Measurements from ENCODE around the gene NALCN. TPM values are rescaled to one million over a fixed set of nuclear protein-coding genes. Genes with fewer than 3 reads are reported as not detected.

The NALCN gene
- polyA plus RNA-seq, 3 donors = not detected

GRCh38 chr13:101417501-101417900 is 1.2 kb upstream of the NALCN start:
- H3K36me3 ChIP-seq (replicated peaks in 1 of 2; ENCODE audit: control insufficient read depth in 1 of 2, insufficient read depth in 2 of 2, low read length in 2 of 2) = no peaks in the 10 kb centered on the region
- H3K9me3 Mint-ChIP-seq = peaks cover 0 to 8% (median 2%) of the 10 kb centered on the region in 7 donors
- H3K79me2 ChIP-seq (ENCODE audit: insufficient read depth, low read length) = no peaks in the 10 kb centered on the region
- no peaks in the 10 kb centered on the region for H3K4me1 ChIP-seq (ENCODE audit: control insufficient read depth in 1 of 2, insufficient read depth in 2 of 2, low read length in 2 of 2)
- H2AFZ ChIP-seq (ENCODE audit: insufficient read depth, low read depth, low read length, poor library complexity, severe bottlenecking) = no peak overlapping the region
- no peak overlapping the region for H3K4me2 ChIP-seq (replicated peaks; ENCODE audit: extremely low read depth, low read length, poor library complexity, severe bottlenecking)
- no peak overlapping the region for H3K27ac ChIP-seq (ENCODE audit: low read depth in 1 of 2, low read length in 2 of 2)
- H3K27me3 Mint-ChIP-seq (ENCODE audit: low read depth in 3 of 3) = peaks cover 27 to 40% (median 32%) of the 10 kb centered on the region in 3 donors
- no peak overlapping the region for H3K4me3 ChIP-seq (replicated peaks in 1 of 3; ENCODE audit: low read depth in 2 of 3, low read length in 3 of 3)
- WGBS (ENCODE audit: insufficient coverage) = no CpG with 5 or more reads among the region's 5 CpGs
- intact Hi-C loops (cut with micrococcal nuclease) = no loop called here
- no peak overlapping the region for H3K27ac Mint-ChIP-seq
- peaks cover 19 to 32% of the 10 kb centered on the region in 2 donors for H3K27me3 ChIP-seq (ENCODE audit: control insufficient read depth in 2 of 2, insufficient read depth in 2 of 2, low read length in 2 of 2)
- no peak overlapping the region for H3K9ac ChIP-seq (ENCODE audit: insufficient read depth, low read length, poor library complexity, severe bottlenecking)
- no peaks in the 10 kb centered on the region for H4K20me1 ChIP-seq (ENCODE audit: insufficient read depth, low read length)
- no peaks in the 10 kb centered on the region for H3K36me3 Mint-ChIP-seq
- no peaks in the 10 kb centered on the region for H3K9me3 ChIP-seq (replicated peaks in 1 of 2; ENCODE audit: control insufficient read depth in 1 of 2, insufficient read depth in 1 of 2, low read length in 2 of 2)
- no peak for DNase-seq
- H3K4me1 Mint-ChIP-seq = no peaks in the 10 kb centered on the region
- peak overlapping the region in 1 of 2 donors; percentile 77 for H3K4me3 Mint-ChIP-seq
- no peak for TF ChIP-seq CTCF (IDR thresholded peaks at IDR 0.05)

GRCh38 chr13:101417043-101417406 is 717 bp upstream of the NALCN start:
- Histone ChIP-seq H3K27ac (ENCODE audit: low read depth in 1 of 2, low read length in 2 of 2) (no peak overlapping the region), H3K9ac (ENCODE audit: insufficient read depth, low read length, poor library complexity, severe bottlenecking) (no peak overlapping the region), H3K36me3 (replicated peaks in 1 of 2; ENCODE audit: control insufficient read depth in 1 of 2, insufficient read depth in 2 of 2, low read length in 2 of 2) (no peaks in the 10 kb centered on the region), H3K4me1 (ENCODE audit: control insufficient read depth in 1 of 2, insufficient read depth in 2 of 2, low read length in 2 of 2) (no peaks in the 10 kb centered on the region), H2AFZ (ENCODE audit: insufficient read depth, low read depth, low read length, poor library complexity, severe bottlenecking) (no peak overlapping the region), H3K9me3 (replicated peaks in 1 of 2; ENCODE audit: control insufficient read depth in 1 of 2, insufficient read depth in 1 of 2, low read length in 2 of 2) (no peaks in the 10 kb centered on the region), H3K27me3 (ENCODE audit: control insufficient read depth in 2 of 2, insufficient read depth in 2 of 2, low read length in 2 of 2) (peaks cover 19 to 32% of the 10 kb centered on the region in 2 donors), H3K4me3 (replicated peaks in 1 of 3; ENCODE audit: low read depth in 2 of 3, low read length in 3 of 3) (no peak overlapping the region), H3K79me2 (ENCODE audit: insufficient read depth, low read length) (no peaks in the 10 kb centered on the region), H3K4me2 (replicated peaks; ENCODE audit: extremely low read depth, low read length, poor library complexity, severe bottlenecking) (no peak overlapping the region), H4K20me1 (ENCODE audit: insufficient read depth, low read length) (no peaks in the 10 kb centered on the region)
- Mint-ChIP-seq H3K36me3 (no peaks in the 10 kb centered on the region), H3K27me3 (ENCODE audit: low read depth in 3 of 3) (peaks cover 27 to 40% (median 32%) of the 10 kb centered on the region in 3 donors), H3K4me3 (peak overlapping the region in 1 of 2 donors; percentile 77), H3K27ac (no peak overlapping the region), H3K9me3 (peaks cover 0 to 8% (median 2%) of the 10 kb centered on the region in 7 donors), H3K4me1 (no peaks in the 10 kb centered on the region)
- intact Hi-C loops (cut with micrococcal nuclease) = no loop called here
- no CpG with 5 or more reads among the region's 3 CpGs for WGBS (ENCODE audit: insufficient coverage)
- DNase-seq = no peak
- TF ChIP-seq CTCF (IDR thresholded peaks at IDR 0.05) = no peak

Data from CD14-positive monocyte (primary cell).